Measurements from ENCODE around the gene SLC19A1. TPM values are rescaled to one million over a fixed set of nuclear protein-coding genes. Genes with fewer than 3 reads are reported as not detected.
A peak's percentile ranks its signal among the peaks of the same experiment; 100 is the strongest.

SLC19A1 gene
- total RNA-seq, 1 experiment from 2014 or later, result 25.0 TPM

GRCh38 chr21:45579383-45580180, 37.3 kb upstream of the SLC19A1 start:
- no TSS peak for BruUV-seq (replicated peaks)
- ChIA-PET CTCF (no interaction called here), POLR2A (ENCODE audit: unreplicated experiment) (no interaction called here)
- H3K4me1 ChIP-seq (replicated peaks; ENCODE audit: insufficient read depth), result no peaks in the 10 kb centered on the region
- H3K27ac ChIP-seq, result no peak overlapping the region
- H3F3A ChIP-seq (ENCODE audit: insufficient read depth, low read depth), result no peaks in the 10 kb centered on the region
- no peak overlapping the region for H3K4me3 ChIP-seq
- H4K20me1 ChIP-seq (ENCODE audit: insufficient read depth), result no peaks in the 10 kb centered on the region
- no peaks in the 10 kb centered on the region for H3K36me3 ChIP-seq (ENCODE audit: low read depth)
- no peaks in the 10 kb centered on the region for H3K9me2 ChIP-seq (ENCODE audit: insufficient read depth)
- H3K79me2 ChIP-seq (ENCODE audit: low read depth), result no peaks in the 10 kb centered on the region
- H3K4me2 ChIP-seq, result no peak overlapping the region
- DNase-seq, result no peak
- no peaks in the 10 kb centered on the region for H3K9me3 ChIP-seq (ENCODE audit: insufficient read depth, low read depth)
- H2AFZ ChIP-seq, result no peak overlapping the region
- peaks cover 65% of the 10 kb centered on the region for H3K27me3 ChIP-seq (ENCODE audit: insufficient read depth, low read depth)
- intact Hi-C loops (cut with micrococcal nuclease; ENCODE audit: unreplicated experiment), result no loop called here
- TF ChIP-seq, protein P1, sequence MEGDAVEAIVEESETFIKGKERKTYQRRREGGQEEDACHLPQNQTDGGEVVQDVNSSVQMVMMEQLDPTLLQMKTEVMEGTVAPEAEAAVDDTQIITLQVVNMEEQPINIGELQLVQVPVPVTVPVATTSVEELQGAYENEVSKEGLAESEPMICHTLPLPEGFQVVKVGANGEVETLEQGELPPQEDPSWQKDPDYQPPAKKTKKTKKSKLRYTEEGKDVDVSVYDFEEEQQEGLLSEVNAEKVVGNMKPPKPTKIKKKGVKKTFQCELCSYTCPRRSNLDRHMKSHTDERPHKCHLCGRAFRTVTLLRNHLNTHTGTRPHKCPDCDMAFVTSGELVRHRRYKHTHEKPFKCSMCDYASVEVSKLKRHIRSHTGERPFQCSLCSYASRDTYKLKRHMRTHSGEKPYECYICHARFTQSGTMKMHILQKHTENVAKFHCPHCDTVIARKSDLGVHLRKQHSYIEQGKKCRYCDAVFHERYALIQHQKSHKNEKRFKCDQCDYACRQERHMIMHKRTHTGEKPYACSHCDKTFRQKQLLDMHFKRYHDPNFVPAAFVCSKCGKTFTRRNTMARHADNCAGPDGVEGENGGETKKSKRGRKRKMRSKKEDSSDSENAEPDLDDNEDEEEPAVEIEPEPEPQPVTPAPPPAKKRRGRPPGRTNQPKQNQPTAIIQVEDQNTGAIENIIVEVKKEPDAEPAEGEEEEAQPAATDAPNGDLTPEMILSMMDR (conservative IDR thresholded peaks at IDR 0.05), result no peak
- TF ChIP-seq EZH2 (IDR thresholded peaks at IDR 0.05; ENCODE audit: low read depth), result no peak

- CTCF ChIA-PET, result no interaction called here
- intact Hi-C loops (cut with micrococcal nuclease; ENCODE audit: unreplicated experiment), result no loop called here
- no peaks in the 10 kb centered on the region for H3F3A ChIP-seq (ENCODE audit: insufficient read depth, low read depth)
- no peak overlapping the region for H3K27ac ChIP-seq
- TF ChIP-seq, protein P1 (conservative IDR thresholded peaks at IDR 0.05), result no peak
- H3K36me3 ChIP-seq (ENCODE audit: low read depth), result no peaks in the 10 kb centered on the region
- H4K20me1 ChIP-seq (ENCODE audit: insufficient read depth), result no peaks in the 10 kb centered on the region
- H2AFZ ChIP-seq, result no peak overlapping the region
- no peak overlapping the region for H3K4me2 ChIP-seq
- H3K4me1 ChIP-seq (replicated peaks; ENCODE audit: insufficient read depth), result no peaks in the 10 kb centered on the region
- DNase-seq, result no peak
- no TSS peak for BruUV-seq (replicated peaks)
- POLR2A ChIA-PET (ENCODE audit: unreplicated experiment), result no interaction called here
- H3K9me3 ChIP-seq (ENCODE audit: insufficient read depth, low read depth), result no peaks in the 10 kb centered on the region
- H3K4me3 ChIP-seq, result no peak overlapping the region
- peaks cover 64% of the 10 kb centered on the region for H3K27me3 ChIP-seq (ENCODE audit: insufficient read depth, low read depth)
- H3K79me2 ChIP-seq (ENCODE audit: low read depth), result no peaks in the 10 kb centered on the region
- H3K9me2 ChIP-seq (ENCODE audit: insufficient read depth), result no peaks in the 10 kb centered on the region
These were observed 36.7 kb upstream of the SLC19A1 start for GRCh38 chr21:45578811-45579381.

GRCh38 chr21:45578176-45578801, 36.0 kb upstream of the SLC19A1 start:
- Histone ChIP-seq H3K36me3 (ENCODE audit: low read depth) (no peaks in the 10 kb centered on the region), H3K9me2 (ENCODE audit: insufficient read depth) (no peaks in the 10 kb centered on the region), H4K20me1 (ENCODE audit: insufficient read depth) (no peaks in the 10 kb centered on the region), H3K9me3 (ENCODE audit: insufficient read depth, low read depth) (no peaks in the 10 kb centered on the region), H3F3A (ENCODE audit: insufficient read depth, low read depth) (no peaks in the 10 kb centered on the region), H3K4me2 (no peak overlapping the region), H3K27ac (no peak overlapping the region), H3K27me3 (ENCODE audit: insufficient read depth, low read depth) (peaks cover 64% of the 10 kb centered on the region), H3K4me3 (no peak overlapping the region), H3K4me1 (replicated peaks; ENCODE audit: insufficient read depth) (no peaks in the 10 kb centered on the region), H3K79me2 (ENCODE audit: low read depth) (no peaks in the 10 kb centered on the region), H2AFZ (no peak overlapping the region)
- POLR2A ChIA-PET (ENCODE audit: unreplicated experiment), result no interaction called here
- intact Hi-C loops (cut with micrococcal nuclease; ENCODE audit: unreplicated experiment), result no loop called here
- TF ChIP-seq EZH2 (IDR thresholded peaks at IDR 0.05; ENCODE audit: low read depth), result no peak
- TF ChIP-seq, protein P1 (conservative IDR thresholded peaks at IDR 0.05), result no peak
- no TSS peak for BruUV-seq (replicated peaks)
- CTCF ChIA-PET, result no interaction called here
- peak in 1 of 2 experiments; percentile 10 for DNase-seq

Data from PC-9 (cell line).